Measurements from ENCODE around the gene NUP214.

NUP214 gene

GRCh38 chr9:131226226-131226625 is 100.8 kb downstream of the NUP214 start:
- Histone ChIP-seq H4K20me1 (ENCODE audit: control insufficient read depth, insufficient read depth, low read depth, low read length) (no peaks in the 10 kb centered on the region), H3K4me3 (ENCODE audit: low read length) (no peak overlapping the region), H3K36me3 (ENCODE audit: control insufficient read depth, low read length) (peaks cover 31% of the 10 kb centered on the region), H3K4me1 (ENCODE audit: control insufficient read depth, low read length) (peaks cover 10% of the 10 kb centered on the region), H3F3A (ENCODE audit: control insufficient read depth, insufficient read depth) (no peaks in the 10 kb centered on the region; the same call in 1 of the 2 replicates), H3K27me3 (ENCODE audit: control insufficient read depth, low read length) (no peaks in the 10 kb centered on the region), H3K9me3 (ENCODE audit: control insufficient read depth, insufficient read depth, low read length) (no peaks in the 10 kb centered on the region), H3K79me2 (ENCODE audit: control insufficient read depth, low read length) (no peaks in the 10 kb centered on the region), H3K9me2 (replicated peaks; ENCODE audit: control insufficient read depth, low read length) (no peaks in the 10 kb centered on the region), H3K4me2 (ENCODE audit: low read length) (no peak overlapping the region), H3K27ac (ENCODE audit: low read depth, low read length) (no peak overlapping the region)
- TF ChIP-seq CTCF (IDR thresholded peaks at IDR 0.05; ENCODE audit: low read depth, low read length, poor library complexity, severe bottlenecking) (no peak), EZH2phosphoT487 (IDR thresholded peaks at IDR 0.05; ENCODE audit: borderline replicate concordance, low read length) (no peak)

- H3K4me2 ChIP-seq (ENCODE audit: low read length) = no peak overlapping the region
These were observed 101.9 kb downstream of the NUP214 start for GRCh38 chr9:131227112-131227958.

GRCh38 chr9:131227959-131228460 is 102.6 kb downstream of the NUP214 start:
- Histone ChIP-seq H3K36me3 (ENCODE audit: control insufficient read depth, low read length) (peaks cover 42% of the 10 kb centered on the region), H4K20me1 (ENCODE audit: control insufficient read depth, insufficient read depth, low read depth, low read length) (no peaks in the 10 kb centered on the region), H3K4me1 (ENCODE audit: control insufficient read depth, low read length) (peaks cover 10% of the 10 kb centered on the region), H3F3A (ENCODE audit: control insufficient read depth, insufficient read depth) (no peaks in the 10 kb centered on the region; the same call in 1 of the 2 replicates), H3K79me2 (ENCODE audit: control insufficient read depth, low read length) (no peaks in the 10 kb centered on the region), H3K9me2 (replicated peaks; ENCODE audit: control insufficient read depth, low read length) (no peaks in the 10 kb centered on the region), H3K27ac (ENCODE audit: low read depth, low read length) (no peak overlapping the region), H3K27me3 (ENCODE audit: control insufficient read depth, low read length) (no peaks in the 10 kb centered on the region), H3K4me2 (ENCODE audit: low read length) (no peak overlapping the region), H3K4me3 (ENCODE audit: low read length) (no peak overlapping the region), H3K9me3 (ENCODE audit: control insufficient read depth, insufficient read depth, low read length) (no peaks in the 10 kb centered on the region)
- TF ChIP-seq EZH2phosphoT487 (IDR thresholded peaks at IDR 0.05; ENCODE audit: borderline replicate concordance, low read length) (no peak), CTCF (IDR thresholded peaks at IDR 0.05; ENCODE audit: low read depth, low read length, poor library complexity, severe bottlenecking) (no peak)

More at GRCh38 chr9:131227112-131227958, 101.9 kb downstream of the NUP214 start:
- peaks cover 41% of the 10 kb centered on the region for H3K36me3 ChIP-seq (ENCODE audit: control insufficient read depth, low read length)
- H3K27me3 ChIP-seq (ENCODE audit: control insufficient read depth, low read length) = no peaks in the 10 kb centered on the region
- TF ChIP-seq EZH2phosphoT487 (IDR thresholded peaks at IDR 0.05; ENCODE audit: borderline replicate concordance, low read length) (no peak), CTCF (IDR thresholded peaks at IDR 0.05; ENCODE audit: low read depth, low read length, poor library complexity, severe bottlenecking) (no peak)
- no peak overlapping the region for H3K27ac ChIP-seq (ENCODE audit: low read depth, low read length)
- H3K4me1 ChIP-seq (ENCODE audit: control insufficient read depth, low read length) = peaks cover 10% of the 10 kb centered on the region
- H3F3A ChIP-seq (ENCODE audit: control insufficient read depth, insufficient read depth) = no peaks in the 10 kb centered on the region; the same call in 1 of the 2 replicates
- no peaks in the 10 kb centered on the region for H3K9me2 ChIP-seq (replicated peaks; ENCODE audit: control insufficient read depth, low read length)
- no peaks in the 10 kb centered on the region for H3K9me3 ChIP-seq (ENCODE audit: control insufficient read depth, insufficient read depth, low read length)
- no peaks in the 10 kb centered on the region for H3K79me2 ChIP-seq (ENCODE audit: control insufficient read depth, low read length)
- no peaks in the 10 kb centered on the region for H4K20me1 ChIP-seq (ENCODE audit: control insufficient read depth, insufficient read depth, low read depth, low read length)
- no peak overlapping the region for H3K4me3 ChIP-seq (ENCODE audit: low read length)
